Mesenchymal stem cell (in vitro differentiated cells and primary cell): Measurements from ENCODE around the gene CASQ2. TPM values are rescaled to one million over a fixed set of nuclear protein-coding genes. Genes with fewer than 3 reads are reported as not detected.

Experiments
- DNase-seq: peaks from one replicate; pipeline ENCODE4 v3.0.0-alpha.2; 2013
- H2AFZ ChIP-seq: one replicate; pipeline ENCODE4 v1.6.1; 2013; ENCODE audit warnings: low read depth, mild to moderate bottlenecking, control low read depth, inconsistent platforms, low read length, moderate library complexity
- H2AK5ac ChIP-seq: 2 replicates; pipeline ENCODE4 v1.6.1; 2013; ENCODE audit warnings: low read length, moderate library complexity, mild to moderate bottlenecking, inconsistent platforms; ENCODE audit not compliant: severe bottlenecking
- H2BK120ac ChIP-seq: one replicate; pipeline ENCODE4 v1.6.1; 2013; ENCODE audit warnings: low read depth, mild to moderate bottlenecking, inconsistent platforms, low read length, moderate library complexity
- H2BK12ac ChIP-seq, 2 experiments: one replicate each; pipeline ENCODE4 v1.6.1; 2013; ENCODE audit warnings: inconsistent platforms in 2 of 2, low read length in 2 of 2, mild to moderate bottlenecking in 2 of 2, moderate library complexity in 2 of 2, control low read depth in 1 of 2
- H2BK15ac ChIP-seq: one replicate; pipeline ENCODE4 v1.6.1; 2013; ENCODE audit warnings: mild to moderate bottlenecking, low read depth, inconsistent platforms; ENCODE audit not compliant: poor library complexity, severe bottlenecking
- H2BK5ac ChIP-seq: 2 replicates; pipeline ENCODE4 v1.6.1; 2013; ENCODE audit warnings: low read depth, mild to moderate bottlenecking, low read length, control low read depth, inconsistent platforms; ENCODE audit not compliant: poor library complexity, severe bottlenecking
- H3K14ac ChIP-seq, 2 experiments: one replicate each; pipeline ENCODE4 v1.6.1; 2013; ENCODE audit warnings: inconsistent platforms in 2 of 2, low read length in 2 of 2, control low read depth in 1 of 2, mild to moderate bottlenecking in 1 of 2, moderate library complexity in 1 of 2
- H3K18ac ChIP-seq, 2 experiments: one replicate each; pipeline ENCODE4 v1.6.1; 2013; ENCODE audit warnings: inconsistent platforms in 2 of 2, low read length in 2 of 2, control low read depth in 1 of 2, low read depth in 1 of 2, mild to moderate bottlenecking in 1 of 2
- H3K23ac ChIP-seq, 2 experiments: one replicate each; pipeline ENCODE4 v1.6.1; 2013; ENCODE audit warnings: inconsistent platforms in 2 of 2, low read length in 2 of 2, mild to moderate bottlenecking in 2 of 2, moderate library complexity in 2 of 2, control low read depth in 1 of 2
- H3K27ac ChIP-seq: 2 replicates; pipeline ENCODE4 v1.5.1; 2013; ENCODE audit warnings: mild to moderate bottlenecking, moderate library complexity, low read length, control low read depth, inconsistent platforms; ENCODE audit not compliant: poor library complexity, severe bottlenecking
- H3K27me3 ChIP-seq, 2 experiments: 2 replicates each; pipeline versions ENCODE4 v1.6.1 to v1.7.0; 2013; ENCODE audit warnings: low read length in 2 of 2, mild to moderate bottlenecking in 2 of 2, moderate library complexity in 2 of 2, control low read depth in 1 of 2, inconsistent platforms in 1 of 2; ENCODE audit not compliant: control insufficient read depth in 1 of 2, insufficient read depth in 1 of 2
- H3K36me3 ChIP-seq, 2 experiments: 2 replicates each; pipeline versions ENCODE4 v1.6.1 to v1.7.0; 2013; ENCODE audit warnings: low read length in 2 of 2, control low read depth in 1 of 2, inconsistent platforms in 1 of 2, low read depth in 1 of 2, mild to moderate bottlenecking in 1 of 2; ENCODE audit not compliant: insufficient read depth in 2 of 2, control insufficient read depth in 1 of 2
- H3K4ac ChIP-seq, 2 experiments: one replicate each; pipeline ENCODE4 v1.6.1; 2013; ENCODE audit warnings: inconsistent platforms in 2 of 2, low read length in 2 of 2, mild to moderate bottlenecking in 2 of 2, moderate library complexity in 2 of 2, control low read depth in 1 of 2, low read depth in 1 of 2
- H3K4me1 ChIP-seq: 2 replicates; pipeline ENCODE4 v1.6.1; 2013; ENCODE audit warnings: low read depth, low read length, control low read depth; ENCODE audit not compliant: control insufficient read depth, insufficient read depth
- H3K4me2 ChIP-seq: 2 replicates; pipeline ENCODE4 v1.6.1; 2013; ENCODE audit warnings: low read length, mild to moderate bottlenecking, inconsistent platforms; ENCODE audit not compliant: poor library complexity, severe bottlenecking
- H3K4me3 ChIP-seq, 2 experiments: 2 replicates each; pipeline versions ENCODE4 v1.5.1 to v1.7.0; 2013; ENCODE audit warnings: low read length in 2 of 2, mild to moderate bottlenecking in 2 of 2, control low read depth in 1 of 2, low read depth in 1 of 2; ENCODE audit not compliant: insufficient read depth in 1 of 2
- H3K79me1 ChIP-seq: replicated peaks from 2 replicates; pipeline ENCODE4 v1.6.1; 2013; ENCODE audit warnings: mild to moderate bottlenecking, control low read depth, low read length, inconsistent platforms; ENCODE audit not compliant: poor library complexity, severe bottlenecking
- H3K9ac ChIP-seq: 2 replicates; pipeline ENCODE4 v1.7.0; 2013; ENCODE audit warnings: mild to moderate bottlenecking, low read length, moderate library complexity
- H3K9me3 ChIP-seq: 2 replicates; pipeline ENCODE4 v1.7.0; 2013; ENCODE audit warnings: mild to moderate bottlenecking, low read length; ENCODE audit not compliant: control insufficient read depth
- H4K8ac ChIP-seq: one replicate; pipeline ENCODE4 v1.6.1; 2013; ENCODE audit warnings: inconsistent platforms, mild to moderate bottlenecking, low read length, moderate library complexity
- H4K91ac ChIP-seq: one replicate; pipeline ENCODE4 v1.6.1; 2013; ENCODE audit warnings: mild to moderate bottlenecking, low read length, inconsistent platforms
- WGBS: methylation state at CpG from one replicate; pipeline ENCODE4 v1.1.7; 2013; ENCODE audit warnings: mixed read lengths; 5-methylcytosine and 5-hydroxymethylcytosine counted together
- polyA plus RNA-seq, 2 experiments: library from polyadenylated mRNA; stranded (reverse); fragments of 200-250 nt; gene quantifications; one replicate each; pipeline ENCODE4 v1.2.3, GENCODE V29; 2013

Gene CASQ2
- not detected for polyA plus RNA-seq (2013, experiment 1 of 2)
- polyA plus RNA-seq (2013, experiment 2 of 2) = not detected

DNA sequence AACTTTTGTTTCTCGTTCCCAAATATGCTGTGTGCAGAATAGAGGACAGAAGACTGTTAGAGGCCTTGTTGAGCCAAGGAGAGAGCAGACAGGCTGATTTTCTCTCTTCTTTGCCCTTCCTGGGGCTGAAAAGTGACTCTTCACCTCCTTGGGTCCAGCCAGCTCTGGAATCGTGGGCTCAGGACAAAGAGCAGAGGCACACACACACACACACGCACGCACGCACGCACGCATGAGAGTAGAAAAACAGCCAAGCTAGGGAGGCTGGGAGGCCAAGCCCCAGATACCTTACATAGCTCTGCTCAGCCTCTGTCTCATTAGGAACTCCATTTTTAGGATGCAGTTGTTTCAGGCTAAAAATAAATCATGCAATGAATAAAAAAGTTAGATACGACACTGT lies at the start of gene CASQ2:
Gene CASQ2 (minus strand): TSS at position 166 of the 400 bp plus-strand sequence. CDS start 173 bp downstream, outside the sequence.
- H3K4ac ChIP-seq = no peak within 1 kb of the TSS
- no peak within 1 kb of the TSS for H3K27ac ChIP-seq
- no peak within 1 kb of the TSS for H3K14ac ChIP-seq
- H3K27me3 ChIP-seq = no peaks in the 10 kb centered on the region
- no peak for DNase-seq
- H2BK5ac ChIP-seq = no peak within 1 kb of the TSS
- H3K23ac ChIP-seq = no peak within 1 kb of the TSS
- no peak within 1 kb of the TSS for H2BK12ac ChIP-seq
- H3K4me3 ChIP-seq = no peak within 1 kb of the TSS
- H3K4me1 ChIP-seq = peaks cover 2% of the 10 kb centered on the region
- no peaks in the 10 kb centered on the region for H3K79me1 ChIP-seq
- H3K18ac ChIP-seq = no peak within 1 kb of the TSS
- no peak within 1 kb of the TSS for H3K4me2 ChIP-seq
- H3K36me3 ChIP-seq = no peaks in the 10 kb centered on the region
- no peaks in the 10 kb centered on the region for H3K9me3 ChIP-seq
- WGBS = 94% methylated on average over 8 of the region's 8 CpGs
- H4K8ac ChIP-seq = no peak within 1 kb of the TSS
- H4K91ac ChIP-seq = no peak within 1 kb of the TSS
- no peak within 1 kb of the TSS for H2BK120ac ChIP-seq
- H2AFZ ChIP-seq = no peak within 1 kb of the TSS
- no peak within 1 kb of the TSS for H2AK5ac ChIP-seq
- H3K9ac ChIP-seq = no peak within 1 kb of the TSS
- no peak within 1 kb of the TSS for H2BK15ac ChIP-seq

DNA sequence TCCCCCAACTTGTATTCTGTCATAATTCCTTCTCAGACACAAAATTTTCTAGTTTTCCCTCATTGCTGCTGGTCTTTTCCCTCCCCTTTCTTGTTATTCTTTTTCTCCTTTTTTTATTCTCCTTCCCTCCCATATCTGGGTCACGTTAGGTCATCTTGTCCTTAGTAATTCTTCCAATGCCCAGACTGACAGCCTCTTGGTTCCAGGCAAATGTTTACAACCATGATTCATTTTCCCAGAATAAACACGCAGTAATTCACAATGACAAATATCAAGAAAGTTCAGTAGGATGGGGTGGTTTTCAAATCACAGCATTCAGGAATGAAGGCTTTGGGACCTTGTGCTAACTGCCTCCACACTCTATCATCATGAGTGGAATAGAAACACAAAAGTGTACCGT lies 47.2 kb upstream of the CASQ2 start:
- H3K27ac ChIP-seq = no peak overlapping the region
- H3K27me3 ChIP-seq = peaks cover 7 to 21% of the 10 kb centered on the region in 2 experiments
- H2AK5ac ChIP-seq = no peak overlapping the region
- 39% methylated on average over 2 of the region's 3 CpGs for whole genome bisulfite sequencing
- no peak overlapping the region for H2BK120ac ChIP-seq
- no peak overlapping the region for H3K9ac ChIP-seq
- H2BK15ac ChIP-seq = no peak overlapping the region
- no peaks in the 10 kb centered on the region for H3K79me1 ChIP-seq
- no peak overlapping the region for H3K18ac ChIP-seq
- H4K8ac ChIP-seq = no peak overlapping the region
- H3K4me1 ChIP-seq = no peaks in the 10 kb centered on the region
- H3K23ac ChIP-seq = no peak overlapping the region
- H3K9me3 ChIP-seq = no peaks in the 10 kb centered on the region
- H2BK5ac ChIP-seq = no peak overlapping the region
- H3K4me2 ChIP-seq = no peak overlapping the region
- no peaks in the 10 kb centered on the region for H3K36me3 ChIP-seq
- H3K14ac ChIP-seq = no peak overlapping the region
- no peak overlapping the region for H3K4ac ChIP-seq
- H3K4me3 ChIP-seq = no peak overlapping the region
- no peak overlapping the region for H2BK12ac ChIP-seq
- no peak for DNase-seq
- no peak overlapping the region for H4K91ac ChIP-seq
- H2AFZ ChIP-seq = no peak overlapping the region

DNA sequence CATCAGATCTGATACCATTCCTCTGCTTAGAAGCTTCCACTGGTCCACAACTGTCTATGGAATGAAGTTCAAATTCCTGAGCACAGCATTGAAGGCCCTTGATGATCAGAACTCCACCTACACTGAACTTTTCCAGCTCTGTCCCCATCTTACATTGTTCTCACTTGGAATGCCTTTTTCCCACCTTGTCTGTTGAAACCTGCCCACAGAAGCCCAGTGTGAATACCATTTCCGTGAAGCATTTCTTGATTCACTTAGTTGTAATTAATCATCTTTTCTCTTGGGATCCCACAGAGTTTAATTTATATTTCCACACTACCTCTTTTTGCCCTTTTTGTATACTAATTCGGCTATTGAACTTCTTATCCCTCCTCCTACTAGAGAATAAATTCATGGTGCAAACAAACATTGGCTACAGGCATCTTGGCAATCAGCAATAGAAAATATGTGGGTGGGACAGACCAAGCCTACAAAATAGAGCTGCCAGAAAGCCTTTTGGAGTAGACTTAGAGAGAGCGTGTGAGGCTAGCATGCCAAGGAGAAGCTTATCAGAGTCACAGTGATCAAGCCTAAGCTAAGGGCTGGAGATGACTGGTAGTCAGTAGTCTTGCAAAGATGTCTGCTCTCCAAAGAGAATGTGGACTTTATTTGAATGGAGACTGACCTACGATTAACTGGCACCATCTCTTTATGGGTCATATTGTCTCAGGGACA lies 46.3 kb upstream of the CASQ2 start:
- 95% methylated on average over 2 of the region's 4 CpGs for whole genome bisulfite sequencing
- no peak overlapping the region for H3K27ac ChIP-seq
- no peaks in the 10 kb centered on the region for H3K4me1 ChIP-seq
- no peak overlapping the region for H3K4me3 ChIP-seq
- no peak overlapping the region for H3K4me2 ChIP-seq
- no peak overlapping the region for H2AFZ ChIP-seq
- H3K4ac ChIP-seq = no peak overlapping the region
- no peak for DNase-seq
- no peaks in the 10 kb centered on the region for H3K36me3 ChIP-seq
- no peak overlapping the region for H3K9ac ChIP-seq
- no peak overlapping the region for H4K91ac ChIP-seq
- H4K8ac ChIP-seq = no peak overlapping the region
- no peak overlapping the region for H2BK5ac ChIP-seq
- no peak overlapping the region for H2BK12ac ChIP-seq
- no peak overlapping the region for H3K18ac ChIP-seq
- H2AK5ac ChIP-seq = no peak overlapping the region
- H3K14ac ChIP-seq = no peak overlapping the region
- no peak overlapping the region for H2BK120ac ChIP-seq
- H3K27me3 ChIP-seq = peaks cover 7 to 26% of the 10 kb centered on the region in 2 experiments
- H3K23ac ChIP-seq = no peak overlapping the region
- no peak overlapping the region for H2BK15ac ChIP-seq
- no peaks in the 10 kb centered on the region for H3K79me1 ChIP-seq
- H3K9me3 ChIP-seq = no peaks in the 10 kb centered on the region

DNA sequence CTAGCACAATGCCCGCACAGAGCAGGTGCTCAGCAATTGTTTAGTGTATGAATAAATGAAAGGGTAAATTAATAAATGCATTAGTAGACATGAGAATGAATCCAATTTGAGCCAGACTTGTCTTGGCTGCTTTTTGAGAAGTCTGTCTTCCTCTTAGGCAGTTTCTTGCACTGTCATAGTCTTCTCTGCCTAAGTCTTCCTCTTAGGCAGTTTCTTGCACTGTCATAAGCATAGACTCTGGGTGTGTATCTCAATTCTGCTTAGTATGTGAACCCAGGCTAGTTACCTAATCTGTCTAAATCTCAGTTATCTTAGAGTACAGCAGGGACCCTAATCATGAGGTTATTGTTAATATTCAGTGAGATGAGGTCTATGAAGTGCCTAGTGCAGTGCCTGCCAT lies 45.2 kb upstream of the CASQ2 start:
- Histone ChIP-seq H2AFZ (no peak overlapping the region), H3K27me3 (peaks cover 7 to 33% of the 10 kb centered on the region in 2 experiments), H3K79me1 (no peaks in the 10 kb centered on the region), H2BK12ac (no peak overlapping the region), H3K4ac (no peak overlapping the region), H3K4me2 (no peak overlapping the region), H3K36me3 (no peaks in the 10 kb centered on the region), H2AK5ac (no peak overlapping the region), H3K27ac (no peak overlapping the region), H4K8ac (no peak overlapping the region), H3K9me3 (no peaks in the 10 kb centered on the region), H2BK5ac (no peak overlapping the region), H3K18ac (no peak overlapping the region), H3K4me3 (no peak overlapping the region), H2BK120ac (no peak overlapping the region), H3K23ac (no peak overlapping the region), H3K14ac (no peak overlapping the region), H2BK15ac (no peak overlapping the region), H3K9ac (no peak overlapping the region), H4K91ac (no peak overlapping the region), H3K4me1 (no peaks in the 10 kb centered on the region)
- no peak for DNase-seq
- 82% methylated on average over 1 of the region's 1 CpG for WGBS
